H7 (cell line): ENCODE data around the gene OR6B2. TPM values are rescaled to one million over a fixed set of nuclear protein-coding genes. Genes with fewer than 3 reads are reported as not detected.

Source experiments
- DNase-seq: peaks from one replicate; pipeline ENCODE4 v3.0.0; 2012
- H3K27me3 ChIP-seq: 2 replicates; pipeline ENCODE4 v1.6.0; 2011; ENCODE audit warnings: mild to moderate bottlenecking, low read length; ENCODE audit not compliant: control insufficient read depth, insufficient read depth
- H3K36me3 ChIP-seq: replicated peaks from 2 replicates; pipeline ENCODE4 v1.5.1; 2011; ENCODE audit warnings: low read length; ENCODE audit not compliant: control insufficient read depth, insufficient read depth
- H3K4me3 ChIP-seq: 2 replicates; pipeline ENCODE4 v1.5.1; 2011; ENCODE audit warnings: low read depth, mild to moderate bottlenecking, control low read depth, low read length, moderate library complexity; ENCODE audit not compliant: insufficient read depth
- total RNA-seq: library from RNA; depleted of rRNA; stranded (reverse); fragments of >200 nt; shearing (Covaris generic); gene quantifications from 2 replicates; pipeline ENCODE4 v1.2.3, GENCODE V29; 2014; rRNA removed

OR6B2 gene
- total RNA-seq, result not detected in 2 replicates

GRCh38 chr2:240030379-240031094 lies at the start of gene OR6B2:
OR6B2 (minus strand) TSS chr2:240030429; CDS start chr2:240030429, 0 bp downstream.
- Histone ChIP-seq H3K4me3 (no peak within 1 kb of the TSS), H3K36me3 (no peaks in the 10 kb centered on the region), H3K27me3 (peaks cover 3% of the 10 kb centered on the region; the same call in 1 of the 2 replicates)
- no peak for DNase-seq

- no peaks in the 10 kb centered on the region for H3K36me3 ChIP-seq
- no peak for DNase-seq
- no peak overlapping the region for H3K4me3 ChIP-seq
- H3K27me3 ChIP-seq, result no peaks in the 10 kb centered on the region
Observed at GRCh38 chr2:240078631-240079030, 48.4 kb upstream of the OR6B2 start.

DNA sequence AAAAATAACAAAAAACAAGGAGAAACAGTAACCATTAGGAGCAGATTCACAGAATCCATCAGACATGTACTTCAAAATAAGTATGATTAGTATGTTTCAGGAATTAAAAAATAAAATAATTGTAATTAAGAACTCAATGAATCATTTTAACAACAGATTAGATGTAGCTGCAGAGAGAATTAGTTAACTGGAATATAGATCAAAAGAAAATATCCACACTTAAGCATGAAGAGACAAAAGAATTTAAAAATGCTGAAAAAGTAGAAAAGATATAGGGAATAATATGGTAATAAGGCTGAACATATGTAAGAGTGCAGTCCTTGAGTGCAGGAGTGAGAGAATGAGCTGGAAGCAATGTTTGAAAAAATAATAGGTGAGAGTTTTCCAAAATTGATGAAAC lies 47.2 kb upstream of the OR6B2 start:
- DNase-seq, result no peak
- H3K27me3 ChIP-seq, result no peaks in the 10 kb centered on the region
- H3K4me3 ChIP-seq, result no peak overlapping the region
- no peaks in the 10 kb centered on the region for H3K36me3 ChIP-seq

DNA sequence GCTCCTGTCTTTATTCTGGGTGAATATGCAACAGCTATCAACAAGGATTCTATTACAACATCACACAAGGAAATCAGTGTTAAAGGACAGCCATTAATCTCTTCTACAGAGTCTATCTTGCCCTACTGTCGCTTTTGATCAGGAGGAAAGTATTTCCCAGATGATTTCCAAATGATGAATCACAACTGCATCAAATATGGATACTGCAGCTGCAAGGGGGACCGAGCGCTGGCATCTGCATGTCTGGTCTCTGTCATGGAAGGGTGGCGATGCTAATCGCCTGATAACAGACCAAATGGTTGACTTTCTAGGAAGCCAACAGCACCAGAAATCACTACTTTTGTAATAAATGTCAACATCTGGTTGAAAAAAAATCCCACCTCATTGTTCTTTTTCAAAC lies 44.3 kb upstream of the OR6B2 start:
- Histone ChIP-seq H3K4me3 (no peak overlapping the region), H3K27me3 (no peaks in the 10 kb centered on the region), H3K36me3 (no peaks in the 10 kb centered on the region)
- no peak for DNase-seq

GRCh38 chr2:240070907-240071306 lies 40.7 kb upstream of the OR6B2 start:
- no peak for DNase-seq
- no peaks in the 10 kb centered on the region for H3K27me3 ChIP-seq
- no peaks in the 10 kb centered on the region for H3K36me3 ChIP-seq
- no peak overlapping the region for H3K4me3 ChIP-seq

- Histone ChIP-seq H3K27me3 (no peaks in the 10 kb centered on the region), H3K4me3 (no peak overlapping the region), H3K36me3 (no peaks in the 10 kb centered on the region)
- DNase-seq, result no peak
Observed at GRCh38 chr2:240069829-240070228, 39.6 kb upstream of the OR6B2 start.

GRCh38 chr2:240068193-240068592 lies 38.0 kb upstream of the OR6B2 start:
- no peaks in the 10 kb centered on the region; the same call in 1 of the 2 replicates for H3K27me3 ChIP-seq
- DNase-seq, result no peak
- H3K4me3 ChIP-seq, result no peak overlapping the region
- no peaks in the 10 kb centered on the region for H3K36me3 ChIP-seq

DNA sequence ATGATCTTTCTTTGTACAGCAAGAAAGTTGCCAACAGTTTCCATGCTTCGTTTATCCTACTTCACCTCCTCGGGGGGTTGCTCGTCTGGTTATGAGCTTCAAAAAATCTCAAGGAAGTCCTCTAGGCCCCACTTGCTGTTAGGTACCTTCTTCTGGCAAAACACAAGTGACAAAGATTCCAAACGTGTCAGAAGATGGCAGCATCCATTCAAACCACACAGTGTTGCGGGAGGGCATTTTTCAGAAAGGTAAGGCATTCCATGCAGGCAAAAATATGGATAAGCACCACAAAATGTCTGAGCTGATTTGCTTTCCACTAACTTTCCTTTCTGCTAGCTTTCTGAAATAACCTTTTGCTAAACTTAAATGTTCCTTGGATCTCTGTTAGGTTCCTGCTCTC lies 36.3 kb upstream of the OR6B2 start:
- DNase-seq, result no peak
- no peaks in the 10 kb centered on the region for H3K36me3 ChIP-seq
- no peak overlapping the region for H3K4me3 ChIP-seq
- no peaks in the 10 kb centered on the region; the same call in 1 of the 2 replicates for H3K27me3 ChIP-seq

DNA sequence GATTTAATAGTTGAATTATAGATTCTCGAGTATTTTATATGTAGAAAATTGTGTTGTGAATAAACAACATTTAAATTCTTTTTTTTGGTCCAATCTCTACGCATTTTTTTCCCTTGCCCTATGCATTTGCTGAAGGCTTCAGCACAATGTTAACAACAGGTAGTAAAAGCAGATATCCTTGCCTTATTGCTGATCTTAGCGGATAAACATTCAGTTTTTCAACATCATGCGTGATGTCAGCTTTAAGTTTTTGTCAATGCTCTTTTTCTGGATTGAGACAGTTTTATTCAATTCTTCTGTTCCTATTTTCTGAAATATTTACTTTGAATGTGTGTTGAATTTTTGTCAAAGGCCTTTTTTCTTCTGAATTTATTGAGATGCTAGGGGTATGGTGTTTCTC lies 34.7 kb upstream of the OR6B2 start:
- Histone ChIP-seq H3K36me3 (no peaks in the 10 kb centered on the region), H3K27me3 (no peaks in the 10 kb centered on the region; the same call in 1 of the 2 replicates), H3K4me3 (no peak overlapping the region)
- no peak for DNase-seq

- H3K4me3 ChIP-seq, result no peak overlapping the region
- no peaks in the 10 kb centered on the region for H3K36me3 ChIP-seq
- DNase-seq, result no peak
- H3K27me3 ChIP-seq, result no peaks in the 10 kb centered on the region; the same call in 1 of the 2 replicates
Observed at GRCh38 chr2:240060977-240061591, 30.9 kb upstream of the OR6B2 start.

DNA sequence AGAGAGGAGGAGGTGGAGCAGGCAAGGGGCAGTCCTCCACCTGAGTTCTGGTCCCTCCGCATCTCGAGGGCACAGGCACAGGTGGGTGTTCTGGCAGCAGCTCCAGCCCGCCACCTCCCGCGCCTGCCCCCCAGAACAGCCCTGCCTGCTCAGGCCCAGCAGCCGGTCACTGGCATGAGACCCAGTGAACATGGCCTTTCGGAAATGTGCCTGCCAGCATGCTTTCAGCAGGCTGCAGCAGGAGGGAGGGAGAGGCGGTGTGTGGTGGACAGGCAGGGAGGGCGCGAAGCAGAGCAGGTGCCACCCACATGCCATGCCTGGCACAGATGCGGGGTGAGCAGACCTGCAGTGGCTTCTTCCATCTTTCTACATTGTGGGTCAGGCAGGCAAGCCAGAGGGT lies 26.4 kb upstream of the OR6B2 start:
- no peak overlapping the region for H3K4me3 ChIP-seq
- no peaks in the 10 kb centered on the region for H3K36me3 ChIP-seq
- DNase-seq, result no peak
- H3K27me3 ChIP-seq, result no peaks in the 10 kb centered on the region

DNA sequence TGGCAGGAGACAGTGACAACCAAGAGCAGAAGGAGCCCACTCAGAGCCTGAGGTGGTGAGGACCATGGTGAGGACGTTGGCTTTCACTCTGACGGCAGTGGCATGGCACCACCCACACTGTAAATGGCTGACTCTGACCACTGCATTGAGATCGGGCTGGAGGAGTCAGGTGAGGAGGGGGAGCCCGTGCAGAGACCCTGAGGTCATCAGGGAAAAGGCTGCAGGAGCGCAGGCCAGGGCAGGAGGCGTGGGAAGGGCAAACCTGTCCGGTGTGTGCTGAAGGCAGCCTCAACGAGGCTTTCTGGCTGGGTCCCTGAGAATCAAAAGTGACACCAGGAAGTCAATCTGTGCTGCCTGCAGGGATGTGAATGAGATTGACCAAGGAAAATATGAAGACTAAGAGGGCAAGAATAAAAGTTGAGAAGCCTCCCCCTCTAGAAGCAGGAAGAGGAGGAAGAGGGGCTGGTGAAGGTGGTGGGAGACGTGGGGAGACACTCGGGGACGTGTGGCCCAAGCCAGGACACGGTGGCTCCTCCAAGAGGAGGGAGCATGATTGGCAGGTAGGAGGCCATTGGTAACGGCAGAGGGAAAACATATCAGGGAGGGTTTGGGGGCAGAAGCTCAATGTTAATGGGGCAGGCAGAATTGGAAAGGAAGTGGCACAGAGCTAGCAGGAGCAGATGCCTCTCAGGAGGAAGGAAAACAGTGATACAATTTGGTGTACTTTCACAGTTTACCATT lies 25.1 kb upstream of the OR6B2 start:
- Histone ChIP-seq H3K4me3 (no peak overlapping the region), H3K36me3 (no peaks in the 10 kb centered on the region), H3K27me3 (no peaks in the 10 kb centered on the region)
- no peak for DNase-seq

GRCh38 chr2:240053173-240054155 lies 23.2 kb upstream of the OR6B2 start, which contains the start of gene OR6B3:
OR6B3 (minus strand) TSS chr2:240053521.
- Histone ChIP-seq H3K27me3 (no peaks in the 10 kb centered on the region), H3K36me3 (no peaks in the 10 kb centered on the region), H3K4me3 (no peak within 1 kb of the TSS)
- no peak for DNase-seq

- no peak for DNase-seq
- no peak overlapping the region for H3K4me3 ChIP-seq
- no peaks in the 10 kb centered on the region for H3K36me3 ChIP-seq
- H3K27me3 ChIP-seq, result no peaks in the 10 kb centered on the region
Observed at GRCh38 chr2:240052524-240052923, 22.3 kb upstream of the OR6B2 start.
